Uterus (tissue), 2 donors: ENCODE measurements around the gene RPS29.

ENCODE experiments used
- CTCF ChIP-seq, 4 experiments: fragments of 200-600 bp in 2 of 4; fragments of 450-650 bp in 2 of 4; sonication (generic) in 2 of 4; IDR thresholded peaks; one replicate each; pipeline ENCODE4 v1.5.1; 2016 to 2019; ENCODE audit warnings: antibody characterized with exemption in 4 of 4, mild to moderate bottlenecking in 2 of 4, moderate library complexity in 1 of 4
- POLR2A ChIP-seq, 2 donors: fragments of 450-650 bp; IDR thresholded peaks; one replicate each; pipeline ENCODE4 v1.6.1; 2016; ENCODE audit warnings: antibody characterized with exemption in 2 of 2, mild to moderate bottlenecking in 1 of 2, moderate library complexity in 1 of 2

- TF ChIP-seq CTCF (IDR thresholded peaks at IDR 0.05) (no peak), POLR2A (IDR thresholded peaks at IDR 0.05) (no peak)
These were observed 35.1 kb upstream of the RPS29 start for GRCh38 chr14:49621114-49621881.
